Prostate gland (tissue), 2 donors: ENCODE measurements around the gene FAM53A.
A peak's percentile ranks its signal among the peaks of the same experiment; 100 is the strongest.

Source experiments
- CTCF ChIP-seq, 4 experiments: fragments of 200-600 bp in 2 of 4; fragments of 450-650 bp in 2 of 4; sonication (generic) in 2 of 4; IDR thresholded peaks; 1 replicate in 3 of 4; 2 replicates in 1 of 4; pipeline ENCODE4 v1.5.1; 2016 to 2019; ENCODE audit warnings: antibody characterized with exemption in 4 of 4, mild to moderate bottlenecking in 2 of 4, moderate library complexity in 2 of 4
- POLR2A ChIP-seq: fragments of 450-650 bp; IDR thresholded peaks from one replicate; pipeline ENCODE4 v1.6.1; 2016; ENCODE audit warnings: antibody characterized with exemption, mild to moderate bottlenecking
- POLR2AphosphoS5 ChIP-seq: sonication (generic); formaldehyde crosslinking; IDR thresholded peaks from one replicate; pipeline ENCODE4 v1.6.1; 2017; ENCODE audit warnings: antibody characterized with exemption

- TF ChIP-seq POLR2AphosphoS5, result no peak
- TF ChIP-seq POLR2A, result no peak
- peak in 1 of 4 experiments; percentile 33 for TF ChIP-seq CTCF (IDR thresholded peaks at IDR 0.05)
These were observed at the start of gene FAM53A for GRCh38 chr4:1683736-1684505.
